OCI-LY7 (cell line): ENCODE data around the gene CKAP2L. TPM values are rescaled to one million over a fixed set of nuclear protein-coding genes. Genes with fewer than 3 reads are reported as not detected.

ENCODE experiments used
- BruUV-seq: library from RNA; stranded (reverse); fragments of 400-500 nt; replicated peaks from 2 replicates; lab custom pipeline; 2021; lab: Mats Ljungman, UMichigan
- CTCF ChIA-PET: fragments of 300-600 bp; sonication (Branson Sonifier 250); formaldehyde crosslinking; loops from one replicate; lab custom pipeline; 2022; ENCODE audit warnings: antibody characterized with exemption; ENCODE audit not compliant: unreplicated experiment; lab: Charles Lee
- POLR2A ChIA-PET: fragments of 300-600 bp; sonication (Branson Sonifier 250); formaldehyde crosslinking; loops from one replicate; lab custom pipeline; 2022; ENCODE audit warnings: antibody characterized with exemption; lab: Charles Lee
- DNase-seq: peaks from one replicate; pipeline ENCODE4 v3.0.0-alpha.2; 2015; ENCODE audit warnings: low spot score
- H2AFZ ChIP-seq: fragments of 200-600 bp; sonication (generic), shearing (Covaris generic); 2 replicates; pipeline ENCODE4 v1.6.1; 2014; ENCODE audit warnings: mild to moderate bottlenecking, antibody characterized with exemption, low read length, moderate library complexity
- H3K27ac ChIP-seq: fragments of 200-600 bp; sonication (generic); 2 replicates; pipeline ENCODE4 v1.5.1; 2014; ENCODE audit warnings: mixed run types, low read depth, mild to moderate bottlenecking, moderate library complexity, low read length, inconsistent platforms; ENCODE audit not compliant: poor library complexity, severe bottlenecking
- H3K36me3 ChIP-seq: fragments of 200-600 bp; sonication (generic); 2 replicates; pipeline ENCODE4 v1.6.1; 2014; ENCODE audit warnings: mild to moderate bottlenecking, antibody characterized with exemption, low read length, moderate library complexity, mixed read lengths; ENCODE audit not compliant: insufficient read depth
- H3K4me1 ChIP-seq: fragments of 200-600 bp; sonication (generic); 2 replicates; pipeline ENCODE4 v1.5.1; 2014; ENCODE audit warnings: mild to moderate bottlenecking, low read length; ENCODE audit not compliant: insufficient read depth, poor library complexity, severe bottlenecking
- H3K4me2 ChIP-seq: fragments of 200-600 bp; sonication (generic); 2 replicates; pipeline ENCODE4 v1.6.1; 2014; ENCODE audit warnings: mild to moderate bottlenecking, low read length
- H3K4me3 ChIP-seq: fragments of 200-600 bp; sonication (generic); 2 replicates; pipeline ENCODE4 v1.5.1; 2014; ENCODE audit warnings: mild to moderate bottlenecking, low read depth, low read length; ENCODE audit not compliant: poor library complexity, severe bottlenecking
- H3K79me2 ChIP-seq: fragments of 200-600 bp; sonication (generic); 2 replicates; pipeline ENCODE4 v1.6.1; 2016; ENCODE audit warnings: low read depth, mild to moderate bottlenecking, low read length, moderate library complexity, mixed read lengths; ENCODE audit not compliant: insufficient read depth
- H3K9me2 ChIP-seq: fragments of 200-600 bp; sonication (generic); 2 replicates; pipeline ENCODE4 v1.6.1; 2016; ENCODE audit warnings: mild to moderate bottlenecking, low read length, mixed read lengths; ENCODE audit not compliant: insufficient read depth
- H3K9me3 ChIP-seq: fragments of 200-600 bp; sonication (generic); 2 replicates; pipeline ENCODE4 v1.6.1; 2014; ENCODE audit warnings: mild to moderate bottlenecking, mixed run types, low read length, mixed read lengths
- H4K20me1 ChIP-seq: fragments of 200-600 bp; sonication (generic); 2 replicates; pipeline ENCODE4 v1.6.1; 2014; ENCODE audit warnings: mild to moderate bottlenecking, antibody characterized with exemption, low read length, moderate library complexity, mixed read lengths; ENCODE audit not compliant: insufficient read depth
- EZH2phosphoT487 ChIP-seq: fragments of 200-600 bp; sonication (generic); IDR thresholded peaks from 2 replicates; pipeline ENCODE4 v1.6.1; 2018; ENCODE audit warnings: low read depth, borderline replicate concordance, mild to moderate bottlenecking, mixed run types, antibody characterized with exemption, low read length, moderate library complexity, mixed read lengths
- intact Hi-C: fragments of 100-400 bp; cut with micrococcal nuclease; formaldehyde crosslinking; loops from one replicate; pipeline ENCODE4 v1.10.0; 2022; ENCODE audit not compliant: unreplicated experiment
- total RNA-seq, 2 experiments: library from RNA; depleted of rRNA in 1 of 2; stranded (reverse); fragments of >200 nt in 1 of 2; shearing (Covaris generic) in 1 of 2; gene quantifications; 2 replicates each; pipeline ENCODE4 v1.2.3, GENCODE V29; 2014 to 2022
- TF ChIP-seq, protein P1 (sequence below): fragments of 200-600 bp; sonication (generic); conservative IDR thresholded peaks from 2 replicates; pipeline ENCODE4 v1.5.1; 2014; ENCODE audit warnings: mild to moderate bottlenecking, antibody characterized with exemption, low read length, moderate library complexity, mixed read lengths

CKAP2L gene
- total RNA-seq, 2 experiments from 2014 or later = 31.8 to 61.8 TPM

GRCh38 chr2:112777036-112777435, 12.6 kb upstream of the CKAP2L start:
- CTCF ChIA-PET = no interaction called here

DNA sequence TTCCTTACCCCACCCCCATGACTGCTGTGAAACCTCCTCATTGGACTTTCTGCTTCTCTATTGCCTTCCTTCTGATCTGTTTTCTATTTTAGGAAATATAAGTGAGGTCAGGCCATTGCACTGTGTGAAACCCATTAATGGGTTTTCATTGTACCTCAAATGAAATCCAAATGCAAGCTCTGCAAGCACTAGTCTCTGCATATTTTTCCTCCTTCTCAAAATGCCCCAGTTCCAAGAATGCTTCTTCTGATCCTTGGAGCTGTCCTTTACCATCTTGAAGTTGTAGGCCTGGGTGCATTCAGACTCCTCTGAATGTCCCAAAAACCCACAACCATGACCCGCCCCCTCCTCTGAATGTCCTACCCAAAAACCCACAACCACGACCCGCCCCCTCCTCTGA, 11.7 kb upstream of the CKAP2L start:
- CTCF ChIA-PET = no interaction called here
- H2AFZ ChIP-seq = no peak overlapping the region
- POLR2A ChIA-PET = no interaction called here

More at GRCh38 chr2:112777036-112777435, 12.6 kb upstream of the CKAP2L start:
- Histone ChIP-seq H3K4me2 (no peak overlapping the region), H3K9me2 (no peaks in the 10 kb centered on the region), H4K20me1 (no peaks in the 10 kb centered on the region), H3K36me3 (no peaks in the 10 kb centered on the region), H3K4me3 (no peak overlapping the region), H3K79me2 (no peaks in the 10 kb centered on the region), H3K9me3 (no peaks in the 10 kb centered on the region), H3K27ac (no peak overlapping the region), H2AFZ (no peak overlapping the region), H3K4me1 (no peaks in the 10 kb centered on the region)
- TF ChIP-seq, protein P1, sequence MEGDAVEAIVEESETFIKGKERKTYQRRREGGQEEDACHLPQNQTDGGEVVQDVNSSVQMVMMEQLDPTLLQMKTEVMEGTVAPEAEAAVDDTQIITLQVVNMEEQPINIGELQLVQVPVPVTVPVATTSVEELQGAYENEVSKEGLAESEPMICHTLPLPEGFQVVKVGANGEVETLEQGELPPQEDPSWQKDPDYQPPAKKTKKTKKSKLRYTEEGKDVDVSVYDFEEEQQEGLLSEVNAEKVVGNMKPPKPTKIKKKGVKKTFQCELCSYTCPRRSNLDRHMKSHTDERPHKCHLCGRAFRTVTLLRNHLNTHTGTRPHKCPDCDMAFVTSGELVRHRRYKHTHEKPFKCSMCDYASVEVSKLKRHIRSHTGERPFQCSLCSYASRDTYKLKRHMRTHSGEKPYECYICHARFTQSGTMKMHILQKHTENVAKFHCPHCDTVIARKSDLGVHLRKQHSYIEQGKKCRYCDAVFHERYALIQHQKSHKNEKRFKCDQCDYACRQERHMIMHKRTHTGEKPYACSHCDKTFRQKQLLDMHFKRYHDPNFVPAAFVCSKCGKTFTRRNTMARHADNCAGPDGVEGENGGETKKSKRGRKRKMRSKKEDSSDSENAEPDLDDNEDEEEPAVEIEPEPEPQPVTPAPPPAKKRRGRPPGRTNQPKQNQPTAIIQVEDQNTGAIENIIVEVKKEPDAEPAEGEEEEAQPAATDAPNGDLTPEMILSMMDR = no peak
- TF ChIP-seq EZH2phosphoT487 = no peak
- POLR2A ChIA-PET = interaction anchor here (0.9 kb wide), 1 partner anchor 12 kb away, joined by 6 read pairs; no protein-coding TSS in a partner anchor
- no TSS peak for BruUV-seq
- no peak for DNase-seq
- intact Hi-C loops = no loop called here

More for the DNA sequence above, 11.7 kb upstream of the CKAP2L start:
- Histone ChIP-seq H3K36me3 (no peaks in the 10 kb centered on the region), H3K4me2 (no peak overlapping the region), H3K4me1 (no peaks in the 10 kb centered on the region), H3K27ac (no peak overlapping the region), H3K4me3 (no peak overlapping the region), H3K9me2 (no peaks in the 10 kb centered on the region), H3K9me3 (no peaks in the 10 kb centered on the region), H4K20me1 (no peaks in the 10 kb centered on the region), H3K79me2 (no peaks in the 10 kb centered on the region)
- BruUV-seq = no TSS peak
- no peak for DNase-seq
- intact Hi-C loops = no loop called here
- TF ChIP-seq, protein P1 = no peak
- no peak for TF ChIP-seq EZH2phosphoT487
